ENCODE data around the gene DDR2. TPM values are rescaled to one million over a fixed set of nuclear protein-coding genes. Genes with fewer than 3 reads are reported as not detected.

The DDR2 gene
- total and polyA plus RNA-seq, 8 donors = 6.8 to 117 (median 34.1) TPM

DNA sequence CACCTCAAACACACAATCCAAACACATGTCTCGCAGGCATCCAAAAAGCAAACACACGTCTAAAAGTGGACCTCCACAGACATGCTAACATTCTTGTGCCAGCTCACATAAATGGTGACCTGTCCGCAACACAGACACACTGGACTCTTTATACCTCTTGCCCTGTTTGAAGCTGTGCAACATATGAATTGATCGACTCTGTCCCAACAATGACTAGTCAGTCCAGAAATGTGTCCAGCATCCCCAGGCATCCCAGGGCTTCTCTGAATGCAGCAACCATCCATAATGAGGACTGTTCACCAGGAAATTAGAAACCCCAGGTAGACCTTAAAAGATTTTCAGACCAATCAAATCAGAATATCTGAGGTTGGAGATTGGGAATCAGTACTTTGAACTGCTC is 3.2 kb downstream of the DDR2 start:
- no peaks in the 10 kb centered on the region for H3K27me3 ChIP-seq
- H3K4me3 ChIP-seq = peak overlapping the region; percentile 39 to 47 (median 41)
- H3K36me3 ChIP-seq = no peaks in the 10 kb centered on the region
- peaks cover 0 to 34% (median 19%) of the 10 kb centered on the region in 4 donors for H3K4me1 ChIP-seq
- intact Hi-C loops (cut with DNase I; ENCODE audit: low total_unique reads) = no loop called here
- H3K27ac ChIP-seq = peak overlapping the region in 3 of 5 donors; percentile 85 to 89 (median 87)
- H3K9me3 ChIP-seq = no peaks in the 10 kb centered on the region
- DNase-seq = no peak
- WGBS, 5 donors = 44 to 69% (median 54%) methylated on average over 4 of the region's 4 CpGs
- TF ChIP-seq, protein P1, sequence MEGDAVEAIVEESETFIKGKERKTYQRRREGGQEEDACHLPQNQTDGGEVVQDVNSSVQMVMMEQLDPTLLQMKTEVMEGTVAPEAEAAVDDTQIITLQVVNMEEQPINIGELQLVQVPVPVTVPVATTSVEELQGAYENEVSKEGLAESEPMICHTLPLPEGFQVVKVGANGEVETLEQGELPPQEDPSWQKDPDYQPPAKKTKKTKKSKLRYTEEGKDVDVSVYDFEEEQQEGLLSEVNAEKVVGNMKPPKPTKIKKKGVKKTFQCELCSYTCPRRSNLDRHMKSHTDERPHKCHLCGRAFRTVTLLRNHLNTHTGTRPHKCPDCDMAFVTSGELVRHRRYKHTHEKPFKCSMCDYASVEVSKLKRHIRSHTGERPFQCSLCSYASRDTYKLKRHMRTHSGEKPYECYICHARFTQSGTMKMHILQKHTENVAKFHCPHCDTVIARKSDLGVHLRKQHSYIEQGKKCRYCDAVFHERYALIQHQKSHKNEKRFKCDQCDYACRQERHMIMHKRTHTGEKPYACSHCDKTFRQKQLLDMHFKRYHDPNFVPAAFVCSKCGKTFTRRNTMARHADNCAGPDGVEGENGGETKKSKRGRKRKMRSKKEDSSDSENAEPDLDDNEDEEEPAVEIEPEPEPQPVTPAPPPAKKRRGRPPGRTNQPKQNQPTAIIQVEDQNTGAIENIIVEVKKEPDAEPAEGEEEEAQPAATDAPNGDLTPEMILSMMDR (IDR thresholded peaks at IDR 0.05) = no peak
- no peak for TF ChIP-seq POLR2A (IDR thresholded peaks at IDR 0.05)
- TF ChIP-seq POLR2AphosphoS5 (IDR thresholded peaks at IDR 0.05) = no peak
- TF ChIP-seq EP300 (IDR thresholded peaks at IDR 0.05) = no peak

GRCh38 chr1:162639718-162640117 is 7.5 kb downstream of the DDR2 start:
- Histone ChIP-seq H3K27ac (no peak overlapping the region), H3K9me3 (no peaks in the 10 kb centered on the region), H3K36me3 (no peaks in the 10 kb centered on the region), H3K27me3 (no peaks in the 10 kb centered on the region), H3K4me3 (no peak overlapping the region), H3K4me1 (peaks cover 0 to 18% (median 7%) of the 10 kb centered on the region in 4 donors)
- intact Hi-C loops (cut with DNase I; ENCODE audit: low total_unique reads) = no loop called here
- no peak for DNase-seq
- 90 to 98% (median 92%) methylated on average over 7 of the region's 7 CpGs for WGBS, 5 donors
- TF ChIP-seq, protein P1 (IDR thresholded peaks at IDR 0.05) = no peak
- no peak for TF ChIP-seq EP300 (IDR thresholded peaks at IDR 0.05)
- TF ChIP-seq POLR2A (IDR thresholded peaks at IDR 0.05) = no peak
- TF ChIP-seq POLR2AphosphoS5 (IDR thresholded peaks at IDR 0.05) = no peak

GRCh38 chr1:162641114-162641513 is 8.8 kb downstream of the DDR2 start:
- H3K27ac ChIP-seq = no peak overlapping the region
- H3K36me3 ChIP-seq = no peaks in the 10 kb centered on the region
- H3K27me3 ChIP-seq = no peaks in the 10 kb centered on the region
- no peak overlapping the region for H3K4me3 ChIP-seq
- no peaks in the 10 kb centered on the region for H3K9me3 ChIP-seq
- H3K4me1 ChIP-seq = peaks cover 0 to 4% (median 2%) of the 10 kb centered on the region in 4 donors
- 87 to 95% (median 91%) methylated on average over 2 of the region's 2 CpGs for WGBS, 5 donors
- intact Hi-C loops (cut with DNase I; ENCODE audit: low total_unique reads) = no loop called here
- DNase-seq = no peak
- TF ChIP-seq POLR2AphosphoS5 (IDR thresholded peaks at IDR 0.05) (no peak), POLR2A (IDR thresholded peaks at IDR 0.05) (no peak), EP300 (IDR thresholded peaks at IDR 0.05) (no peak)
- TF ChIP-seq, protein P1 (IDR thresholded peaks at IDR 0.05) = no peak

- no peak for TF ChIP-seq POLR2A (IDR thresholded peaks at IDR 0.05)
- TF ChIP-seq EP300 (IDR thresholded peaks at IDR 0.05) = no peak
- intact Hi-C loops (cut with DNase I; ENCODE audit: low total_unique reads) = no loop called here
- H3K9me3 ChIP-seq = no peaks in the 10 kb centered on the region
- no peak overlapping the region for H3K27ac ChIP-seq
- DNase-seq = no peak
- no peaks in the 10 kb centered on the region for H3K36me3 ChIP-seq
- peaks cover 0 to 28% (median 11%) of the 10 kb centered on the region in 4 donors for H3K4me1 ChIP-seq
- 88 to 99% (median 93%) methylated on average over 3 of the region's 3 CpGs for WGBS, 5 donors
- H3K4me3 ChIP-seq = no peak overlapping the region
- no peaks in the 10 kb centered on the region for H3K27me3 ChIP-seq
Observed at GRCh38 chr1:162644986-162645314, 12.7 kb downstream of the DDR2 start.

GRCh38 chr1:162645666-162646065 is 13.4 kb downstream of the DDR2 start:
- H3K4me1 ChIP-seq = peaks cover 0 to 28% (median 11%) of the 10 kb centered on the region in 4 donors
- no peaks in the 10 kb centered on the region for H3K9me3 ChIP-seq
- DNase-seq = no peak
- no peak for TF ChIP-seq POLR2AphosphoS5 (IDR thresholded peaks at IDR 0.05)
- no peak for TF ChIP-seq POLR2A (IDR thresholded peaks at IDR 0.05)
- TF ChIP-seq EP300 (IDR thresholded peaks at IDR 0.05) = no peak
- TF ChIP-seq, protein P1 (IDR thresholded peaks at IDR 0.05) = no peak
- no peak overlapping the region for H3K4me3 ChIP-seq
- intact Hi-C loops (cut with DNase I; ENCODE audit: low total_unique reads) = no loop called here
- H3K27me3 ChIP-seq = no peaks in the 10 kb centered on the region
- WGBS, 5 donors = 66 to 80% (median 76%) methylated on average over 4 of the region's 4 CpGs
- H3K27ac ChIP-seq = no peak overlapping the region
- H3K36me3 ChIP-seq = no peaks in the 10 kb centered on the region
